Duodenal mucosa (tissue), 2 donors: Measurements from ENCODE around the gene ZFP62.

Experiments used
- H3K27ac ChIP-seq: one replicate; pipeline ENCODE4 v1.7.0; 2013; ENCODE audit warnings: low read depth, low read length
- H3K27me3 ChIP-seq, 2 donors: one replicate each; pipeline ENCODE4 v1.7.0; 2013; ENCODE audit warnings: low read length in 2 of 2, control low read depth in 1 of 2; ENCODE audit not compliant: insufficient read depth in 2 of 2, control insufficient read depth in 1 of 2
- H3K36me3 ChIP-seq, 2 donors: one replicate each; pipeline ENCODE4 v1.7.0; 2013; ENCODE audit warnings: low read length in 2 of 2, control low read depth in 1 of 2; ENCODE audit not compliant: insufficient read depth in 2 of 2, control insufficient read depth in 1 of 2
- H3K4me1 ChIP-seq, 2 donors: one replicate each; pipeline ENCODE4 v1.7.0; 2013; ENCODE audit warnings: low read length in 2 of 2, control low read depth in 1 of 2; ENCODE audit not compliant: insufficient read depth in 2 of 2, control insufficient read depth in 1 of 2
- H3K4me3 ChIP-seq, 2 donors: one replicate each; pipeline ENCODE4 v1.7.0; 2013; ENCODE audit warnings: low read length in 2 of 2, low read depth in 1 of 2
- H3K9ac ChIP-seq, 2 donors: one replicate each; pipeline ENCODE4 v1.7.0; 2013; ENCODE audit warnings: low read length in 2 of 2, low read depth in 1 of 2
- H3K9me3 ChIP-seq, 2 donors: one replicate each; pipeline ENCODE4 v1.7.0; 2013; ENCODE audit warnings: low read length in 2 of 2, control low read depth in 1 of 2; ENCODE audit not compliant: control insufficient read depth in 1 of 2

The ZFP62 gene

GRCh38 chr5:180823940-180824629 is 37.0 kb downstream of the ZFP62 start:
- peaks cover 2% of the 10 kb centered on the region in 2 donors for H3K9me3 ChIP-seq
- H3K9ac ChIP-seq: no peak overlapping the region
- no peak overlapping the region for H3K4me3 ChIP-seq
- H3K27ac ChIP-seq: no peak overlapping the region
- H3K36me3 ChIP-seq: no peaks in the 10 kb centered on the region
- H3K27me3 ChIP-seq: no peaks in the 10 kb centered on the region
- H3K4me1 ChIP-seq: peaks cover 18 to 29% of the 10 kb centered on the region in 2 donors

- no peaks in the 10 kb centered on the region for H3K27me3 ChIP-seq
- no peak overlapping the region for H3K27ac ChIP-seq
- no peaks in the 10 kb centered on the region for H3K36me3 ChIP-seq
- H3K9me3 ChIP-seq: no peaks in the 10 kb centered on the region
- no peak overlapping the region for H3K4me3 ChIP-seq
- H3K9ac ChIP-seq: no peak overlapping the region
- peaks cover 18 to 29% of the 10 kb centered on the region in 2 donors for H3K4me1 ChIP-seq
These were observed 37.7 kb downstream of the ZFP62 start for GRCh38 chr5:180823346-180823745.

- no peaks in the 10 kb centered on the region for H3K36me3 ChIP-seq
- H3K27ac ChIP-seq: peak overlapping the region; percentile 17
- H3K4me3 ChIP-seq: no peak overlapping the region
- H3K4me1 ChIP-seq: peaks cover 26 to 36% of the 10 kb centered on the region in 2 donors
- no peak overlapping the region for H3K9ac ChIP-seq
- no peaks in the 10 kb centered on the region for H3K27me3 ChIP-seq
- H3K9me3 ChIP-seq: no peaks in the 10 kb centered on the region
These were observed 39.5 kb downstream of the ZFP62 start for GRCh38 chr5:180821538-180821937.

DNA sequence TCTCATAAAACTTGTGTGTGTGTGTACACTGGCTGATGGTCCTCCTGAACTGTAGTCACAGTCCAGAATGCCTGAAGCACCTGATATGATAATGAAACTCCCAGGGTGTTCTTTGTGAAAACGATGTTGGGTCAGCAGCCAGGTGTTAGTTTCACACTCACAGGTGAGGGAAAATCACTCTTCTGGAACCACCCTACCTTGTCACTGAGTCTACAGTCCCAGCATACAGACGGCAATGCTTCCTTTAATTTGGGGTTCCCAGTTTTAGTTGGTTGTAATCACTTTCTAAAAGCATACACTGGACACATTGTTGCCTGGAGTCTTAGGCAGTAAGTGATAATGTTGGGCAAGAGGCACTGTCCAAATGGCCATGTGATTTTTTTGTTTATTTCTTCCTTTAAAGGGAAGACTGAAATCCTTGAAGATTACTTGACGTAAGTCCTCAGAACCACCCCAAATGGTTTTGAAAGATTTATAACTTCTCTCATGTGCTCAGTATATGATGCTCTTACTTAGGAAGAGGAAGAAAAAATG is 40.2 kb downstream of the ZFP62 start:
- Histone ChIP-seq H3K27me3 (no peaks in the 10 kb centered on the region), H3K4me1 (peaks cover 26 to 31% of the 10 kb centered on the region in 2 donors), H3K36me3 (no peaks in the 10 kb centered on the region), H3K4me3 (no peak overlapping the region), H3K9ac (no peak overlapping the region), H3K27ac (peak overlapping the region; percentile 52), H3K9me3 (no peaks in the 10 kb centered on the region)

DNA sequence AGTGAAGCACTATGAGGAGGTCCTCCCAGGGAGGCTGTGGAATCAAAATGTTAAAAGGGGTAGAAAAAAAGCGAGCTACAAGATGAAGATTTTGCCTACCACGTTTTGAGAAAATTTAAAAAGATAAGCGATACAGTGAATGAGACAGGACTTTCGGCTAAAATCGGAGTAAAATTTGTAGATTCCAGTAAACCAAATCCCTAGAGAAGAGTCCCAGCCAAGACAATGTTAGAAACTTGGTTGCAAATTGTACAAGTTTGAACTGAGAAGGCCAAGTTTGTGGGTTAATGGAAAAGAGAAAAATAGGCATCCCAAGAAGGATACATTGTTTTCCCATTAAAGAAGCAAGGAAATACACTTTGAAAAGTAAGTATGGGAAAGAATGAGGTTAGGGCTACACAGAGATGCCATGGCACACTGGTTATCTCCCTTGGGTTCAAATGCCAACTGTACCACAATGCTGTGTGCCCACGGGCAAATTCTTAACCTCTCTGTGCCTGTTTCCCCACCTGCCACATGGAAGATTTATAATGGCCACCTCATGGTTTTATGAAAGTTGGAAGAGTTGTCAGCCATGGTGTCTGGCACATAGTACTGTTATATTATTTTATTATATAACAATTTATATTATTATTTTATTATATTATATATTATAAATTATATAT is 42.3 kb downstream of the ZFP62 start:
- peaks cover 20 to 28% of the 10 kb centered on the region in 2 donors for H3K4me1 ChIP-seq
- no peaks in the 10 kb centered on the region for H3K36me3 ChIP-seq
- H3K4me3 ChIP-seq: no peak overlapping the region
- no peak overlapping the region for H3K9ac ChIP-seq
- H3K27me3 ChIP-seq: no peaks in the 10 kb centered on the region
- H3K9me3 ChIP-seq: no peaks in the 10 kb centered on the region
- no peak overlapping the region for H3K27ac ChIP-seq

GRCh38 chr5:180817893-180818674 is 43.0 kb downstream of the ZFP62 start:
- no peak overlapping the region for H3K27ac ChIP-seq

DNA sequence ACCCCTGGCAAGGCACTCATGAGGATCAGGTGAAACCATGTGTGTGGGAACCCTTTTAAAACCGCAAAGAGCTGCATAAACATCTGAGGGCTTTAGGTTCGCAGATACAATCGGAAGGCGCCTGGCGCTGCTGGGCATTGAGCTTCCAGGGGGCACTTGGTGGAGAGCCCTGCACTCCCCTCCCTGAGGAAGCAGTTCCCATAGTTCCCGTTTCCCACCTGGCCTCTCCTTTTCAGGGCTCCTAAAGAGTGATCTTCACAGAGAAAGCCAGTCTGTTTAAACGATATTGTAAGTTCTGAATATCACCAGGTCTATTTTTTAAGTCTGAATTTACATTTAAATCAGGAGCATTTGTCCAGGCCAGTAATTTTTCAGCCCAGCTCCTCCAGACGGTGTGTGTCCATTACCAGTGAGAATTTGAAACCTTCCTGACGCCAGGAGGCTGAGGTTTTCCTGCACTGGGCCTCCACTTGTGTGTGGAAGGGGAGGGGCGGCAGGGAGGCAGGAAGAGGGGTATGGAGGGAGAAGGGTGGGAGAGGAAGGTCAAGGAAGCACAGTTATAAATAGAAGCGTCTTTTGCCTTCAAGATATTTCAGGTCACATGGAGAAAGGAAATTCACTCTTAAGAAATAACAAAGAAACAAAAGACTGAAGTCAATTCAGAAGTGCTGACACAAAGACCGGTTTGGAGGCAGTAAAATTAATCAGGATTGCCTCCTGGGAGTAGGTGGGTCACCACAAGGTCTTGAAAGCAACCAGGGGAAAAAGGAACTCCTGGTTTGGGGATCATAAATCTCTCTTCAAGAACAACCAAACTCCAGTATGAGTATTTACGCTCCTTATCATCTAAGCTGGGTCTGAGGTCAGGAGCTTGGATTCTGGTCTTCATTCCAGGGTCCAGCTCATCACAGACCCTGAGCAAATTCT is 44.2 kb downstream of the ZFP62 start:
- H3K4me3 ChIP-seq: peak overlapping the region in 1 of 2 donors; percentile 31
- no peaks in the 10 kb centered on the region for H3K27me3 ChIP-seq
- H3K27ac ChIP-seq: no peak overlapping the region
- H3K9ac ChIP-seq: peak overlapping the region; percentile 9 to 26
- no peaks in the 10 kb centered on the region for H3K9me3 ChIP-seq
- H3K36me3 ChIP-seq: no peaks in the 10 kb centered on the region
- H3K4me1 ChIP-seq: peaks cover 22 to 23% of the 10 kb centered on the region in 2 donors

More at GRCh38 chr5:180817893-180818674, 43.0 kb downstream of the ZFP62 start:
- Histone ChIP-seq H3K36me3 (no peaks in the 10 kb centered on the region), H3K27me3 (no peaks in the 10 kb centered on the region), H3K9ac (no peak overlapping the region), H3K9me3 (no peaks in the 10 kb centered on the region), H3K4me1 (peaks cover 20 to 22% of the 10 kb centered on the region in 2 donors), H3K4me3 (no peak overlapping the region)

GRCh38 chr5:180815293-180815917 is 45.7 kb downstream of the ZFP62 start:
- peak overlapping the region; percentile 33 to 42 for H3K4me3 ChIP-seq
- no peaks in the 10 kb centered on the region for H3K9me3 ChIP-seq
- H3K27ac ChIP-seq: peak overlapping the region; percentile 51
- H3K36me3 ChIP-seq: no peaks in the 10 kb centered on the region
- H3K27me3 ChIP-seq: no peaks in the 10 kb centered on the region
- H3K4me1 ChIP-seq: peaks cover 27 to 32% of the 10 kb centered on the region in 2 donors
- no peak overlapping the region for H3K9ac ChIP-seq

- Histone ChIP-seq H3K4me1 (peaks cover 29 to 39% of the 10 kb centered on the region in 2 donors), H3K4me3 (peak overlapping the region; percentile 8 to 44), H3K27ac (peak overlapping the region; percentile 44)
These were observed 47.7 kb downstream of the ZFP62 start for GRCh38 chr5:180813420-180813819.

More at GRCh38 chr5:180813420-180813819, 47.7 kb downstream of the ZFP62 start:
- Histone ChIP-seq H3K9me3 (no peaks in the 10 kb centered on the region), H3K27me3 (no peaks in the 10 kb centered on the region), H3K9ac (peak overlapping the region; percentile 34 to 46), H3K36me3 (no peaks in the 10 kb centered on the region)
